Measurements from ENCODE around the gene GRIK2. TPM values are rescaled to one million over a fixed set of nuclear protein-coding genes. Genes with fewer than 3 reads are reported as not detected.

GRIK2 gene
- total RNA-seq, 1 experiment from 2014 or later = 0.07 TPM

- H3K9me2 ChIP-seq (replicated peaks; ENCODE audit: insufficient read depth, low read length) = no peaks in the 10 kb centered on the region
- H3K9ac ChIP-seq (ENCODE audit: low read length) = no peak overlapping the region
- no peaks in the 10 kb centered on the region for H3K4me1 ChIP-seq (ENCODE audit: low read length)
- no peaks in the 10 kb centered on the region for H3K79me2 ChIP-seq (ENCODE audit: low read length)
- no peak overlapping the region for H3K4me2 ChIP-seq (ENCODE audit: low read depth, low read length, poor library complexity, severe bottlenecking)
- no peaks in the 10 kb centered on the region for H4K20me1 ChIP-seq (ENCODE audit: insufficient read depth, low read depth, low read length)
- no peaks in the 10 kb centered on the region for H3K9me3 ChIP-seq (ENCODE audit: low read length)
- no peaks in the 10 kb centered on the region for H3K27me3 ChIP-seq (ENCODE audit: low read length)
- no peaks in the 10 kb centered on the region for H3K36me3 ChIP-seq (ENCODE audit: insufficient read depth, low read length)
- no peak overlapping the region for H2AFZ ChIP-seq (ENCODE audit: low read length)
- no peak overlapping the region for H3K4me3 ChIP-seq (ENCODE audit: low read length)
- H3K27ac ChIP-seq (ENCODE audit: low read length) = no peak overlapping the region
- no peak for DNase-seq
Measured at GRCh38 chr6:101451981-101452380, 58.5 kb downstream of the GRIK2 start.

GRCh38 chr6:101453221-101453620, 59.7 kb downstream of the GRIK2 start:
- H3K4me1 ChIP-seq (ENCODE audit: low read length) = no peaks in the 10 kb centered on the region
- no peaks in the 10 kb centered on the region for H3K9me3 ChIP-seq (ENCODE audit: low read length)
- no peak overlapping the region for H3K4me2 ChIP-seq (ENCODE audit: low read depth, low read length, poor library complexity, severe bottlenecking)
- DNase-seq = no peak
- H3K4me3 ChIP-seq (ENCODE audit: low read length) = no peak overlapping the region
- H3K27ac ChIP-seq (ENCODE audit: low read length) = no peak overlapping the region
- no peaks in the 10 kb centered on the region for H3K79me2 ChIP-seq (ENCODE audit: low read length)
- no peaks in the 10 kb centered on the region for H4K20me1 ChIP-seq (ENCODE audit: insufficient read depth, low read depth, low read length)
- no peaks in the 10 kb centered on the region for H3K9me2 ChIP-seq (replicated peaks; ENCODE audit: insufficient read depth, low read length)
- no peaks in the 10 kb centered on the region for H3K27me3 ChIP-seq (ENCODE audit: low read length)
- H2AFZ ChIP-seq (ENCODE audit: low read length) = no peak overlapping the region
- no peaks in the 10 kb centered on the region for H3K36me3 ChIP-seq (ENCODE audit: insufficient read depth, low read length)
- H3K9ac ChIP-seq (ENCODE audit: low read length) = no peak overlapping the region

DNA sequence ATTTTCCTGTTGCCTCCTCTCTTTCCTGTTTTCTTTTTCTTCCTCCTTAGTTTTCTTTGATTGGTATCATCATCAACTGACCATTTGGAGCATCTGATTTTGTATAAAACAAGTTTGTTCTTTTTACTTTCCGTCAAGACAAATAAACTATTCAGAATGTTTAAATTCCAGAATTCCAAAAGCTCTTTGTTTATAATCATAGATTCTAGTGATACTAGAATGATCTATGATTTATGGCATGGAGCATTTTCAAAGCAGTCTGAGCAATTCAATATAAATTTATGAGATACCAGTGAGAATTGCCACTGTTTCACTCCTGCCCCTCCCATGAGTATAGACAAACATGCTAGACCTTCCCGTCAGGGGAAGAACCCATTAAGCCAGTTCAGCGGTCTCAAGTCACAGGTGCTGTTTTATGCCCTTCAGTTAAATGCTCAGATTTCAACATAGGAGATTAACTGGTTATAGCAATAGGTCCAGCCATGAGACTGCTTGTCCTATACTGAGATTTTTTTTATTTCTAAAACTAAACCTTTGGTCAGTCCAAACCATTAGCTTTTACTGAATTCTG, 60.7 kb downstream of the GRIK2 start:
- Histone ChIP-seq H3K9me2 (replicated peaks; ENCODE audit: insufficient read depth, low read length) (no peaks in the 10 kb centered on the region), H3K27ac (ENCODE audit: low read length) (no peak overlapping the region), H3K27me3 (ENCODE audit: low read length) (no peaks in the 10 kb centered on the region), H3K36me3 (ENCODE audit: insufficient read depth, low read length) (no peaks in the 10 kb centered on the region), H3K4me2 (ENCODE audit: low read depth, low read length, poor library complexity, severe bottlenecking) (no peak overlapping the region), H4K20me1 (ENCODE audit: insufficient read depth, low read depth, low read length) (no peaks in the 10 kb centered on the region), H3K79me2 (ENCODE audit: low read length) (no peaks in the 10 kb centered on the region), H3K4me1 (ENCODE audit: low read length) (no peaks in the 10 kb centered on the region), H2AFZ (ENCODE audit: low read length) (no peak overlapping the region), H3K9me3 (ENCODE audit: low read length) (no peaks in the 10 kb centered on the region), H3K4me3 (ENCODE audit: low read length) (no peak overlapping the region), H3K9ac (ENCODE audit: low read length) (no peak overlapping the region)
- DNase-seq = no peak

DNA sequence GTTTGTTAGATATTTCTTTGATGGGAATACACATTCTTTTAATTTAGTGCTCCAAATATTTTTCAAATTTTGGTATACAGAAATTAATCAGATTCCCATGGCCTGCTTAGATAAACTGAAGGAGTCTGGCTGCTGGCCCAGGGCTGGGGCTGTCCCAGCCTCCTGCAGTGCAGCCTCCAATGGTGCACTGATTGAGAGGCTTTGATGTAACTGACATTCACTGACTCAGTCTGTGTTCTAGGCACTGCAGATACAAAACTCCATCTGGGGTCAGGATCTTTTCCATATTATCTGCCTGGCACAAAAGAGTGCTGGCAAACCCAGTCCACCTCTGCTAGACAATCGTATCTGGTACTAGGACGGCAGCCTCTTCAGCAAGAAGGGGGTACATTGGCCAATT, 64.8 kb downstream of the GRIK2 start:
- Histone ChIP-seq H3K9me3 (ENCODE audit: low read length) (no peaks in the 10 kb centered on the region), H3K79me2 (ENCODE audit: low read length) (no peaks in the 10 kb centered on the region), H3K9me2 (replicated peaks; ENCODE audit: insufficient read depth, low read length) (no peaks in the 10 kb centered on the region), H3K9ac (ENCODE audit: low read length) (no peak overlapping the region), H2AFZ (ENCODE audit: low read length) (no peak overlapping the region), H3K4me3 (ENCODE audit: low read length) (no peak overlapping the region), H4K20me1 (ENCODE audit: insufficient read depth, low read depth, low read length) (no peaks in the 10 kb centered on the region), H3K27me3 (ENCODE audit: low read length) (no peaks in the 10 kb centered on the region), H3K4me2 (ENCODE audit: low read depth, low read length, poor library complexity, severe bottlenecking) (no peak overlapping the region), H3K4me1 (ENCODE audit: low read length) (no peaks in the 10 kb centered on the region), H3K36me3 (ENCODE audit: insufficient read depth, low read length) (no peaks in the 10 kb centered on the region), H3K27ac (ENCODE audit: low read length) (no peak overlapping the region)
- no peak for DNase-seq

GRCh38 chr6:101458826-101459225, 65.3 kb downstream of the GRIK2 start:
- H3K27me3 ChIP-seq (ENCODE audit: low read length) = no peaks in the 10 kb centered on the region
- no peaks in the 10 kb centered on the region for H3K9me2 ChIP-seq (replicated peaks; ENCODE audit: insufficient read depth, low read length)
- H2AFZ ChIP-seq (ENCODE audit: low read length) = no peak overlapping the region
- no peaks in the 10 kb centered on the region for H3K36me3 ChIP-seq (ENCODE audit: insufficient read depth, low read length)
- no peaks in the 10 kb centered on the region for H3K4me1 ChIP-seq (ENCODE audit: low read length)
- no peaks in the 10 kb centered on the region for H4K20me1 ChIP-seq (ENCODE audit: insufficient read depth, low read depth, low read length)
- no peak overlapping the region for H3K4me3 ChIP-seq (ENCODE audit: low read length)
- no peak for DNase-seq
- no peaks in the 10 kb centered on the region for H3K9me3 ChIP-seq (ENCODE audit: low read length)
- no peak overlapping the region for H3K4me2 ChIP-seq (ENCODE audit: low read depth, low read length, poor library complexity, severe bottlenecking)
- H3K79me2 ChIP-seq (ENCODE audit: low read length) = no peaks in the 10 kb centered on the region
- no peak overlapping the region for H3K9ac ChIP-seq (ENCODE audit: low read length)
- H3K27ac ChIP-seq (ENCODE audit: low read length) = no peak overlapping the region

GRCh38 chr6:101462576-101462975, 69.1 kb downstream of the GRIK2 start:
- H3K4me1 ChIP-seq (ENCODE audit: low read length) = no peaks in the 10 kb centered on the region
- no peaks in the 10 kb centered on the region for H3K27me3 ChIP-seq (ENCODE audit: low read length)
- no peaks in the 10 kb centered on the region for H3K36me3 ChIP-seq (ENCODE audit: insufficient read depth, low read length)
- no peak overlapping the region for H3K4me2 ChIP-seq (ENCODE audit: low read depth, low read length, poor library complexity, severe bottlenecking)
- no peaks in the 10 kb centered on the region for H3K9me2 ChIP-seq (replicated peaks; ENCODE audit: insufficient read depth, low read length)
- no peaks in the 10 kb centered on the region for H3K79me2 ChIP-seq (ENCODE audit: low read length)
- no peaks in the 10 kb centered on the region for H3K9me3 ChIP-seq (ENCODE audit: low read length)
- no peak for DNase-seq
- no peaks in the 10 kb centered on the region for H4K20me1 ChIP-seq (ENCODE audit: insufficient read depth, low read depth, low read length)
- no peak overlapping the region for H3K4me3 ChIP-seq (ENCODE audit: low read length)
- no peak overlapping the region for H2AFZ ChIP-seq (ENCODE audit: low read length)
- no peak overlapping the region for H3K27ac ChIP-seq (ENCODE audit: low read length)
- H3K9ac ChIP-seq (ENCODE audit: low read length) = no peak overlapping the region

- Histone ChIP-seq H3K36me3 (ENCODE audit: insufficient read depth, low read length) (no peaks in the 10 kb centered on the region), H3K79me2 (ENCODE audit: low read length) (no peaks in the 10 kb centered on the region), H3K27me3 (ENCODE audit: low read length) (no peaks in the 10 kb centered on the region), H3K4me2 (ENCODE audit: low read depth, low read length, poor library complexity, severe bottlenecking) (no peak overlapping the region), H3K4me1 (ENCODE audit: low read length) (no peaks in the 10 kb centered on the region), H3K4me3 (ENCODE audit: low read length) (no peak overlapping the region), H4K20me1 (ENCODE audit: insufficient read depth, low read depth, low read length) (no peaks in the 10 kb centered on the region), H2AFZ (ENCODE audit: low read length) (no peak overlapping the region), H3K9ac (ENCODE audit: low read length) (no peak overlapping the region), H3K9me3 (ENCODE audit: low read length) (no peaks in the 10 kb centered on the region), H3K9me2 (replicated peaks; ENCODE audit: insufficient read depth, low read length) (no peaks in the 10 kb centered on the region), H3K27ac (ENCODE audit: low read length) (no peak overlapping the region)
- no peak for DNase-seq
Measured at GRCh38 chr6:101465863-101466262, 72.4 kb downstream of the GRIK2 start.

DNA sequence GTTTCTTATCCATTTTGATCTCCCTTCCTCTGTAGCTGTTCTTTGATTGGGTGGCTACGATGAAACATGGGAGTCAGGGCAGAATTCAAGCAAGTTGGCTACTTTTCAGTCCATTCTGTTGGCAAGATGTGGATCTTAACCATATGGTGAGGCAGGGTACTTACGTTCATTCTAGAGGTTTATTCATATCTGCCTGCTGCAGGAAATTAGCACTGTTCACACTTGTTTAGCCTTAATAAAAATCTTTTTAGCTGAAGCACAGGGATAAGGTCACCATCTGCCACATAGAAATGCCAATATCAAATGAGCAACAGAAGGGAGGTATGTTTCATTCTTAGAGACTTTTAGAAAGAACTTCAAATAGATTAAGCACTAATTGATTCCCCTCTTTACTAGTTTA, 83.9 kb downstream of the GRIK2 start:
- H3K9ac ChIP-seq (ENCODE audit: low read length) = no peak overlapping the region
- H3K27me3 ChIP-seq (ENCODE audit: low read length) = no peaks in the 10 kb centered on the region
- H4K20me1 ChIP-seq (ENCODE audit: insufficient read depth, low read depth, low read length) = no peaks in the 10 kb centered on the region
- H2AFZ ChIP-seq (ENCODE audit: low read length) = no peak overlapping the region
- no peaks in the 10 kb centered on the region for H3K9me3 ChIP-seq (ENCODE audit: low read length)
- H3K27ac ChIP-seq (ENCODE audit: low read length) = no peak overlapping the region
- no peaks in the 10 kb centered on the region for H3K36me3 ChIP-seq (ENCODE audit: insufficient read depth, low read length)
- DNase-seq = no peak
- H3K9me2 ChIP-seq (replicated peaks; ENCODE audit: insufficient read depth, low read length) = no peaks in the 10 kb centered on the region
- H3K4me1 ChIP-seq (ENCODE audit: low read length) = no peaks in the 10 kb centered on the region
- no peak overlapping the region for H3K4me3 ChIP-seq (ENCODE audit: low read length)
- no peak overlapping the region for H3K4me2 ChIP-seq (ENCODE audit: low read depth, low read length, poor library complexity, severe bottlenecking)
- H3K79me2 ChIP-seq (ENCODE audit: low read length) = no peaks in the 10 kb centered on the region

GRCh38 chr6:101478891-101479290, 85.4 kb downstream of the GRIK2 start:
- Histone ChIP-seq H4K20me1 (ENCODE audit: insufficient read depth, low read depth, low read length) (no peaks in the 10 kb centered on the region), H3K27me3 (ENCODE audit: low read length) (no peaks in the 10 kb centered on the region), H3K4me2 (ENCODE audit: low read depth, low read length, poor library complexity, severe bottlenecking) (no peak overlapping the region), H3K4me3 (ENCODE audit: low read length) (no peak overlapping the region), H2AFZ (ENCODE audit: low read length) (no peak overlapping the region), H3K9me3 (ENCODE audit: low read length) (no peaks in the 10 kb centered on the region), H3K9me2 (replicated peaks; ENCODE audit: insufficient read depth, low read length) (no peaks in the 10 kb centered on the region; the same call in 1 of the 2 replicates), H3K9ac (ENCODE audit: low read length) (no peak overlapping the region), H3K79me2 (ENCODE audit: low read length) (no peaks in the 10 kb centered on the region), H3K4me1 (ENCODE audit: low read length) (no peaks in the 10 kb centered on the region), H3K36me3 (ENCODE audit: insufficient read depth, low read length) (no peaks in the 10 kb centered on the region), H3K27ac (ENCODE audit: low read length) (no peak overlapping the region)
- DNase-seq = no peak
